Upper lobe of right lung (tissue), 1 donor: ENCODE measurements around the gene OR6C76. TPM values are rescaled to one million over a fixed set of nuclear protein-coding genes. Genes with fewer than 3 reads are reported as not detected.
A peak's percentile ranks its signal among the peaks of the same experiment; 100 is the strongest.
"Not testable (repeated sequence)": the region's sequence is repeated elsewhere in the genome, so short reads cannot be mapped to it uniquely, and the experiment has no call there.

Experiments used
- ATAC-seq: fragments of 200-7000 bp; cut with Tn5 transposase; one replicate; pipeline ENCODE4 v1.9.1; 2020; ENCODE audit warnings: mild to moderate bottlenecking, moderate library complexity
- DNase-seq: peaks from one replicate; pipeline ENCODE4 v3.0.0-alpha.2; 2020
- H3K27ac ChIP-seq: fragments of 200-600 bp; one replicate; pipeline ENCODE4 v1.8.0; 2022
- H3K27me3 ChIP-seq: fragments of 200-600 bp; one replicate; pipeline ENCODE4 v1.8.0; 2022; ENCODE audit warnings: mild to moderate bottlenecking
- H3K36me3 ChIP-seq: fragments of 200-600 bp; one replicate; pipeline ENCODE4 v1.8.0; 2022
- H3K4me1 ChIP-seq: fragments of 200-600 bp; one replicate; pipeline ENCODE4 v1.8.0; 2022
- H3K4me3 ChIP-seq: fragments of 200-600 bp; one replicate; pipeline ENCODE4 v1.8.0; 2022; ENCODE audit warnings: mild to moderate bottlenecking
- H3K9me3 ChIP-seq: fragments of 200-600 bp; one replicate; pipeline ENCODE4 v1.8.0; 2022
- intact Hi-C: fragments of 100-400 bp; cut with DNase I; formaldehyde crosslinking; loops from one replicate; pipeline ENCODE4 v1.11.0; 2022
- total RNA-seq: library from RNA; stranded (reverse); fragmentation: NEBNext Ultra II Directional; extraction: Animal tissue kit (Norgen Biotek cat#: 25700); gene quantifications from one replicate; pipeline ENCODE4 v1.2.1, GENCODE V29; 2021
- TF ChIP-seq, protein P1 (sequence below): fragments of 200-600 bp; IDR thresholded peaks from one replicate; pipeline ENCODE4 v1.8.0; 2022; ENCODE audit warnings: antibody characterized with exemption
- donor health status: DM: no; HTN: yes; CAD: no; lungs with severe emphysema.

OR6C76 gene
- total RNA-seq, 1 donor from 2014 or later: not detected

DNA sequence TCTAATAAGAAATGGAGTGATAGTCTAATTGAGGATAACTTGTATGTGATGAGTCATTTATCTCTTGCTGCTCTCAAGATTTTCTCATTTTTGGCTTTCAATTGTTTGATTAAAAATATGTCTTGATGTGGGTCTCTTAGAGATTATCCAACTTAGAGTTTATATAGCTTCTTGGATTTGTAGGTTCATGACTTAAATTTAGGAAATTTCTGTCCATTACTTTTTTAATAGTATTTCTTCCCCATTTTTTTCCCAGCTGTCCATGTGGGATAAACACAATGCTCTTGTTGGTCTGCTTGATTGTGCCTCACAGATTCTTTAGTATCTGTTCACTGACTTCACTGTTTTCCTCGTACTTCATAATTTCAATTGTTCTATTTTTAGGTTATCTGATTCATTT lies 18.2 kb upstream of the OR6C76 start:
- Histone ChIP-seq H3K27me3 (no peaks in the 10 kb centered on the region), H3K4me1 (no peaks in the 10 kb centered on the region), H3K27ac (no peak overlapping the region), H3K36me3 (no peaks in the 10 kb centered on the region), H3K9me3 (no peaks in the 10 kb centered on the region), H3K4me3 (no peak overlapping the region)
- no peak for ATAC-seq
- no peak for DNase-seq
- TF ChIP-seq, protein P1, sequence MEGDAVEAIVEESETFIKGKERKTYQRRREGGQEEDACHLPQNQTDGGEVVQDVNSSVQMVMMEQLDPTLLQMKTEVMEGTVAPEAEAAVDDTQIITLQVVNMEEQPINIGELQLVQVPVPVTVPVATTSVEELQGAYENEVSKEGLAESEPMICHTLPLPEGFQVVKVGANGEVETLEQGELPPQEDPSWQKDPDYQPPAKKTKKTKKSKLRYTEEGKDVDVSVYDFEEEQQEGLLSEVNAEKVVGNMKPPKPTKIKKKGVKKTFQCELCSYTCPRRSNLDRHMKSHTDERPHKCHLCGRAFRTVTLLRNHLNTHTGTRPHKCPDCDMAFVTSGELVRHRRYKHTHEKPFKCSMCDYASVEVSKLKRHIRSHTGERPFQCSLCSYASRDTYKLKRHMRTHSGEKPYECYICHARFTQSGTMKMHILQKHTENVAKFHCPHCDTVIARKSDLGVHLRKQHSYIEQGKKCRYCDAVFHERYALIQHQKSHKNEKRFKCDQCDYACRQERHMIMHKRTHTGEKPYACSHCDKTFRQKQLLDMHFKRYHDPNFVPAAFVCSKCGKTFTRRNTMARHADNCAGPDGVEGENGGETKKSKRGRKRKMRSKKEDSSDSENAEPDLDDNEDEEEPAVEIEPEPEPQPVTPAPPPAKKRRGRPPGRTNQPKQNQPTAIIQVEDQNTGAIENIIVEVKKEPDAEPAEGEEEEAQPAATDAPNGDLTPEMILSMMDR: no peak
- intact Hi-C loops: no loop called here

- H3K9me3 ChIP-seq, H3K4me1 ChIP-seq, H3K4me3 ChIP-seq, H3K36me3 ChIP-seq, H3K27me3 ChIP-seq, ATAC-seq, intact Hi-C loops, H3K27ac ChIP-seq, DNase-seq: not testable (repeated sequence)
These were observed 16.9 kb upstream of the OR6C76 start for GRCh38 chr12:55409133-55409532.

DNA sequence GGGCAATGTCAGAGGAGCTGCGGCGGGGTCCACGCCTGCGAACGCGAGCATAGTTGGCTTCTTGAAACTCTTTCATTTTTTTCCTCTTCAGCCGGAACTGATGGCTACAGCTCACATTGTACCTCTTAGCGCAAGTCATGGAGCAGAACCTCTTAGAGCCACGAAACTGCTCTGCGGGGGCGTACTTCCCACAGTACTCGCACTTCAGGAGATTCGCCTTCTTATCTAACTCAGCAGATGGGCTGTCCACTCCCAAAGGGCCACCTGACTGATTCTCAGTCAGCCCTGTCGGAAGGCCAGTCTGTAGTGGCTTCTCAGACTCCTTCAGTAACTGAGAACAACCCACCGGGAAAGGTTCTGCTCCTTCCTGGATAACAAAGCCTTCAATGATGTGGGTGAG lies 13.9 kb upstream of the OR6C76 start:
- H3K27ac ChIP-seq, H3K36me3 ChIP-seq, intact Hi-C loops, H3K4me3 ChIP-seq, H3K9me3 ChIP-seq, H3K27me3 ChIP-seq, ATAC-seq, DNase-seq, H3K4me1 ChIP-seq: not testable (repeated sequence)

DNA sequence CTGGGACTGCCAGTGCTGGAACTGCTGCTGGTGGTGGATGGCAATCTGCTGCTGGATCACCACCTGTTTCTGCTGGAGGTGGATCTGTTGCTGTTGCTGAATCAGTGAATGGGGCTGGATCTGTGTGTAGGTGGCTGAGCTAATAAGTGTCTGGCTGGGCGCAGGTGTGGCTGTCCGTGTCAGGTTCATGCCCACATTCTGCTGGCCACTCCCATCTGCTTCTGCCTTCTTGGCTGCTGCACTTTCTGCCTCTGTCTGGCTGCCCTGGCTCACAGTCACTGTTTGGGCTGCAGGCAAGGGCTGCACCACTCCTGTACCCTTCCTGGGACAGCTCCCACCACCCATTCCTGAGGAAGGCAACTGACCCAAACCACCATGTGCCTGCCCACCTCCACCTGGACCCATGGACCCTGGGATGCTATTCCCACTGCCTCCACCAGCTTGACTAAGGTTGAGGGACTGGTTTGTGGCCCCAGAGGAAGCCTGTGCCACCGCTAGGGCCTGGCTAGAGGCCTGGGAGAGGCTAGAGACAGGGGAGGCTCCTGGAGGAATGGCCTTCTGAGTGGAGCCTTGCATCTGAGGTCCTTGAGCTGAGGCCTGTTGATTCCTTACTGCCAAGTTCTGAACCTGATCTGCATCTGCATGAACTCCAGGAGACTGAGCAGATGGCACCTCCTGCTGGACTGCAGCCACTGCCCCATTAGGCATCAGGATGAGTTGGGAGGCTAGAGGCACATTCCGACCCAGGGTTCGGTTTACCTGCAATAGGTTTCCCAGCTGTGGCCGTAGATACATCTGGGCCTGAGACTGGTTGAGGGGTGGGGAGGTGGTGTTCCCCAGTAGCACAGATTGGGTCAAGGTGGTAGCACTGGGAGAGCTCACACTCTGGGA lies 12.3 kb upstream of the OR6C76 start:
- H3K9me3 ChIP-seq, H3K36me3 ChIP-seq, intact Hi-C loops, H3K27ac ChIP-seq, H3K4me1 ChIP-seq, H3K27me3 ChIP-seq, DNase-seq, H3K4me3 ChIP-seq: not testable (repeated sequence)
- ATAC-seq: peak; percentile 51

- H3K4me3 ChIP-seq, H3K27ac ChIP-seq, intact Hi-C loops: not testable (repeated sequence)
These were observed 11.6 kb upstream of the OR6C76 start for GRCh38 chr12:55414396-55414823.

GRCh38 chr12:55414889-55415288 lies 11.2 kb upstream of the OR6C76 start:
- H3K27me3 ChIP-seq, H3K36me3 ChIP-seq, H3K9me3 ChIP-seq, H3K27ac ChIP-seq, intact Hi-C loops, H3K4me1 ChIP-seq, H3K4me3 ChIP-seq, DNase-seq: not testable (repeated sequence)
- ATAC-seq: peak; percentile 83

More at GRCh38 chr12:55414396-55414823, 11.6 kb upstream of the OR6C76 start:
- not testable (repeated sequence) for H3K9me3 ChIP-seq, H3K27me3 ChIP-seq, H3K4me1 ChIP-seq, H3K36me3 ChIP-seq
- DNase-seq: peak; percentile 50
- ATAC-seq: peak; percentile 40

DNA sequence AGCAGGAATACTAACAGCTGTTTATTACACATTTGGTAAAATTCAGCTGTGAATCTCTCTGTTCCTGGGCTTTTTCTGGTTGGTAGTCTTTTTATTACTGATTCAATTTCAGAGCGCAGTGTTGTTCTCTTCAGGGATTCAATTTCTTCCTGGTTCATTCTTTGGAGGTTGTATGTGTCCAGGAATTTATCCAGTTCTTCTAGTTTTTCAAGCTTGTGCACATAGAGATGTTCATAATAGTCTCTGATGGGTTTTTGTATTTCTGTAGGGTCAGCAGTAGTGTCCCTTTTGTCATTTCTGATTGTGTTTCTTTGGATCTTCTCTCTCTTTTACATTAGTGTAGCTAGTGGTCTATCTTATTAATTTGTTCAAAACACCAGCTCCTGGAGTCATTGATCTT lies 9.1 kb upstream of the OR6C76 start:
- ATAC-seq: no peak
- intact Hi-C loops: no loop called here
- Histone ChIP-seq H3K27ac (no peak overlapping the region), H3K9me3 (no peaks in the 10 kb centered on the region), H3K27me3 (no peaks in the 10 kb centered on the region), H3K4me3 (no peak overlapping the region), H3K36me3 (no peaks in the 10 kb centered on the region), H3K4me1 (no peaks in the 10 kb centered on the region)
- DNase-seq: no peak
- TF ChIP-seq, protein P1: no peak

- no peaks in the 10 kb centered on the region for H3K36me3 ChIP-seq
- ATAC-seq (no peak), DNase-seq (no peak)
- no peaks in the 10 kb centered on the region for H3K27me3 ChIP-seq
- H3K9me3 ChIP-seq: no peaks in the 10 kb centered on the region
- H3K4me1 ChIP-seq: no peaks in the 10 kb centered on the region
- H3K4me3 ChIP-seq: no peak overlapping the region
- intact Hi-C loops: no loop called here
- no peak overlapping the region for H3K27ac ChIP-seq
- TF ChIP-seq, protein P1: no peak
These were observed 5.6 kb upstream of the OR6C76 start for GRCh38 chr12:55420307-55420962.
